Spleen (tissue), 11 donors: Measurements from ENCODE around the gene RNF166. TPM values are rescaled to one million over a fixed set of nuclear protein-coding genes. Genes with fewer than 3 reads are reported as not detected.

Experiments used
- DNase-seq: peaks from one replicate; pipeline ENCODE4 v3.0.0-alpha.2; 2020
- H3K27ac ChIP-seq, 8 donors: fragments of 200-600 bp; sonication (generic) in 7 of 8; 1 replicate in 4 of 8; 2 replicates in 4 of 8; pipeline versions ENCODE4 v1.5.0 to v1.8.0; 2016 to 2021; ENCODE audit warnings: inconsistent platforms in 4 of 8, mild to moderate bottlenecking in 4 of 8, moderate library complexity in 1 of 8
- H3K27me3 ChIP-seq, 7 donors: fragments of 200-600 bp; sonication (generic) in 6 of 7; replicated peaks in 1 of 7; 1 replicate in 4 of 7; 2 replicates in 3 of 7; pipeline versions ENCODE4 v1.5.0 to v1.8.0; 2016 to 2021; ENCODE audit warnings: inconsistent platforms in 3 of 7, mild to moderate bottlenecking in 1 of 7
- H3K36me3 ChIP-seq, 6 donors: fragments of 200-600 bp; sonication (generic) in 5 of 6; 1 replicate in 4 of 6; 2 replicates in 2 of 6; pipeline versions ENCODE4 v1.5.0 to v1.8.0; 2016 to 2021; ENCODE audit warnings: inconsistent platforms in 2 of 6
- H3K4me1 ChIP-seq, 6 donors: fragments of 200-600 bp; sonication (generic) in 5 of 6; 1 replicate in 3 of 6; 2 replicates in 3 of 6; pipeline versions ENCODE4 v1.5.0 to v1.8.0; 2016 to 2021; ENCODE audit warnings: inconsistent platforms in 3 of 6
- H3K4me3 ChIP-seq, 8 donors: fragments of 200-600 bp; sonication (generic) in 7 of 8; 1 replicate in 4 of 8; 2 replicates in 4 of 8; pipeline versions ENCODE4 v1.5.0 to v1.8.0; 2016 to 2021; ENCODE audit warnings: inconsistent platforms in 4 of 8, mild to moderate bottlenecking in 4 of 8, moderate library complexity in 2 of 8
- H3K9me3 ChIP-seq, 8 donors: fragments of 200-600 bp; sonication (generic) in 7 of 8; 1 replicate in 4 of 8; 2 replicates in 4 of 8; pipeline versions ENCODE4 v1.5.0 to v1.8.0; 2016 to 2021; ENCODE audit warnings: inconsistent platforms in 4 of 8
- POLR2A ChIP-seq, 3 donors: fragments of 450-650 bp; IDR thresholded peaks; one replicate each; pipeline ENCODE4 v1.5.1; 2017; ENCODE audit warnings: antibody characterized with exemption in 3 of 3, mild to moderate bottlenecking in 1 of 3
- POLR2AphosphoS5 ChIP-seq, 3 donors: sonication (generic); formaldehyde crosslinking; IDR thresholded peaks; one replicate each; pipeline ENCODE4 v1.5.1; 2017; ENCODE audit warnings: antibody characterized with exemption in 3 of 3
- WGBS, 5 donors: extraction: QIAGEN DNeasy Blood & Tissue Kit in 3 of 5; methylation state at CpG; one replicate each; pipeline versions ENCODE4 v1.1.5 to v1.1.7; 2013 to 2018; 5-methylcytosine and 5-hydroxymethylcytosine counted together
- intact Hi-C: fragments of 100-400 bp; cut with DNase I; formaldehyde crosslinking; loops from one replicate; pipeline ENCODE4 v1.15.0; 2023; ENCODE audit warnings: low total_unique reads
- polyA plus RNA-seq, 3 donors: library from polyadenylated mRNA; stranded (reverse); fragments of 200-250 nt; gene quantifications; one replicate each; pipeline ENCODE4 v1.2.1, GENCODE V29; 2013
- total RNA-seq, 7 donors: library from RNA; depleted of rRNA in 3 of 7; stranded (reverse); fragments of >200 nt in 3 of 7; fragmentation: NEBNext Ultra II Directional in 4 of 7; extraction: Animal tissue kit (Norgen Biotek cat#: 25700) in 4 of 7; gene quantifications; one replicate each; pipeline versions ENCODE4 v1.1.0 to v1.2.1, GENCODE V29; 2016 to 2021
- TF ChIP-seq, protein P1 (sequence below), 11 experiments: fragments of 200-600 bp in 7 of 11; fragments of 450-650 bp in 4 of 11; sonication (generic) in 4 of 11; IDR thresholded peaks in 8 of 11; conservative IDR thresholded peaks in 3 of 11; 1 replicate in 7 of 11; 2 replicates in 4 of 11; pipeline versions ENCODE4 v1.4.0 to v1.8.0; 2016 to 2021; ENCODE audit warnings: antibody characterized with exemption in 11 of 11, inconsistent platforms in 4 of 11, mild to moderate bottlenecking in 1 of 11
- donor health status: healthy with polysubstance abuse.
- donor health status: DM: no; HTN: no; CAD: no; lungs with moderate emphysema.
- donor health status: DM: no; HTN: no; CAD: no.
- donor health status: Bipolar disorder and iron deficiency.
- donor health status: healthy.
- donor health status: DM: no; HTN: no; CAD: no.
- donor health status: DM: yes; HTN: yes; CAD: no.

RNF166 gene
- total and polyA plus RNA-seq, 10 donors = 55.7 to 135 (median 98.8) TPM

DNA sequence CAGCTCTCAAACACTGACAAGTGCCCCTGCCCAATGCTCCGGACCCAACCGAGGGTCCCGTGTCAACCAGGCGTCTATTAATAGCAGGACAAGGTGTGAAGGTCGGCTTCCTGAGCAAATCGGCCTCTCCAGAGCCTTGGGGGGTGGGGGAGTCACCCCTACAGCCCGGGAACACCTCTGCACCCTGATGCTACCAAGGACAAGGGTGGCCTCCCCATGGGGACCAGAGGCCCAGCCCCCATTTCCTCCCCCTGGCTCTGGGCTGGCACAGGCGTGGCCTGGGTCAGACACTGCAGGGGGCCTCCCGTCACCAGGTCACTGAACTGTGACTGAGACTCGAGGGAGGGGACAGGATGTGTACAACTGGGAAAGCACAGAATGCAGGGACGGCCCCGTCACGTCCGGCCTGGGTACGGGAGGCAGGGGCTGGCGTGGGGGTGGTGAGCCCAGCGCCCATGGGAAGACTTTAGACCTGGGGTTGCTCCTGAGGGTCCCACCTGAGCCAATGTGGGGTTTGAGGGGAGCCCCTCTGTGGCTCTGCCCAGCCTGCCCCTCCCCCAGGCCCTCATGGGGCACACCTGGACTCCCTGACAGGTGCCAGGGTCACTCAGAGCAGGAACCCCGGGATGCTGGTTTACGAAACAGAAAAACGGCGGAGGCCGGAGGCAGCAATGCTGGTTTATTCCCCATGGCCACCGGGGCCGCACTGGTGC is 54.8 kb downstream of the RNF166 start:
- no peak for TF ChIP-seq POLR2A (IDR thresholded peaks at IDR 0.05)
- TF ChIP-seq, protein P1, sequence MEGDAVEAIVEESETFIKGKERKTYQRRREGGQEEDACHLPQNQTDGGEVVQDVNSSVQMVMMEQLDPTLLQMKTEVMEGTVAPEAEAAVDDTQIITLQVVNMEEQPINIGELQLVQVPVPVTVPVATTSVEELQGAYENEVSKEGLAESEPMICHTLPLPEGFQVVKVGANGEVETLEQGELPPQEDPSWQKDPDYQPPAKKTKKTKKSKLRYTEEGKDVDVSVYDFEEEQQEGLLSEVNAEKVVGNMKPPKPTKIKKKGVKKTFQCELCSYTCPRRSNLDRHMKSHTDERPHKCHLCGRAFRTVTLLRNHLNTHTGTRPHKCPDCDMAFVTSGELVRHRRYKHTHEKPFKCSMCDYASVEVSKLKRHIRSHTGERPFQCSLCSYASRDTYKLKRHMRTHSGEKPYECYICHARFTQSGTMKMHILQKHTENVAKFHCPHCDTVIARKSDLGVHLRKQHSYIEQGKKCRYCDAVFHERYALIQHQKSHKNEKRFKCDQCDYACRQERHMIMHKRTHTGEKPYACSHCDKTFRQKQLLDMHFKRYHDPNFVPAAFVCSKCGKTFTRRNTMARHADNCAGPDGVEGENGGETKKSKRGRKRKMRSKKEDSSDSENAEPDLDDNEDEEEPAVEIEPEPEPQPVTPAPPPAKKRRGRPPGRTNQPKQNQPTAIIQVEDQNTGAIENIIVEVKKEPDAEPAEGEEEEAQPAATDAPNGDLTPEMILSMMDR (IDR thresholded peaks at IDR 0.05 in 8 of 11, conservative IDR thresholded peaks at IDR 0.05 in 3 of 11) = peak in 2 of 11 experiments; percentile 1 to 22
- TF ChIP-seq POLR2AphosphoS5 (IDR thresholded peaks at IDR 0.05) = peak; percentile 91 to 95 (median 93)
- Histone ChIP-seq H3K9me3 (no peaks in the 10 kb centered on the region), H3K27ac (peak overlapping the region; percentile 85 to 99 (median 96)), H3K4me3 (peak overlapping the region; percentile 82 to 97 (median 89)), H3K27me3 (no peaks in the 10 kb centered on the region), H3K36me3 (peaks cover 0 to 76% (median 33%) of the 10 kb centered on the region in 6 donors), H3K4me1 (peaks cover 30 to 70% (median 57%) of the 10 kb centered on the region in 6 donors)
- intact Hi-C loops = loop anchor here (10.0 kb wide), 1 partner anchor 53 kb away; the partner anchor contains the start of genes CTU2 and RNF166
- DNase-seq = peak; percentile 98
- 16 to 26% (median 18%) methylated on average over 21 to 24 of the region's 24 CpGs for WGBS, 5 donors

DNA sequence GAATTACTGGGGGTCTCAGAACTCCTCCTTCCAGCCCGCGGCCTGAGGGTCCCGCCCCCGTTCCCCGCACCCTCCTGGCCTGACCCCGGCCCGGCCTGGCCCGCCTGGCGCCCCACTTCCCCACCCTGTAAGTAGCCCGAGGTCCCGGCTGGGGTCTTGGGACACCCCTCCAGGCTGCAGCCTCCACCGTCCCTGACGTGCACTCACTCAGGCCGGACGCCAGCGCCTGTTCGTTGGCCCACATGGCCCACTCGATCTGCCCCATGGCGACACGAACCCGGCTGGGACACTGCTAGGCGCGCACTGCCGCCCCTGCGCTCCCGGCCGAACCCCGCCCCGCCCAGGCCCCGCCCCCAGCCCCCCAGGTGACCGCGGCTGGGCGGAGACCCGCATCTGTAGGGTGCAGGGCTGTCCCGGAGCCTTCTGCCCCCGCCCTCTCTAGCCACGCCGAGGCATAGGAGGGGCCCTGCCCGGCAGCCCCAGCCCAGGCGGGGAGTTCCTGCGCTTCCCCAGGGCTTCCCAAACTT is 55.4 kb downstream of the RNF166 start, which contains the start of gene CYBA:
Gene CYBA (minus strand): TSS at position 305 of the 527 bp plus-strand sequence. CDS start 40 bp downstream, at position 265.
- DNase-seq = peak; percentile 98
- Histone ChIP-seq H3K4me1 (peaks cover 30 to 76% (median 61%) of the 10 kb centered on the region in 6 donors), H3K27me3 (no peaks in the 10 kb centered on the region), H3K36me3 (peaks cover 0 to 76% (median 35%) of the 10 kb centered on the region in 6 donors), H3K27ac (peak within 1 kb of the TSS; percentile 85 to 99 (median 96)), H3K9me3 (no peaks in the 10 kb centered on the region), H3K4me3 (peak within 1 kb of the TSS; percentile 82 to 97 (median 89))
- 0 to 1% (median 0%) methylated on average over 12 to 41 of the region's 41 CpGs for WGBS, 5 donors
- TF ChIP-seq, protein P1 (IDR thresholded peaks at IDR 0.05 in 8 of 11, conservative IDR thresholded peaks at IDR 0.05 in 3 of 11) = peak in 1 of 11 experiments; percentile 13
- TF ChIP-seq POLR2A (IDR thresholded peaks at IDR 0.05) (peak; percentile 29 to 55 (median 37)), POLR2AphosphoS5 (IDR thresholded peaks at IDR 0.05) (peak; percentile 74 to 92 (median 91))
- intact Hi-C loops = loop anchor here (10.0 kb wide), 1 partner anchor 54 kb away; the partner anchor contains the start of genes CTU2 and RNF166

DNA sequence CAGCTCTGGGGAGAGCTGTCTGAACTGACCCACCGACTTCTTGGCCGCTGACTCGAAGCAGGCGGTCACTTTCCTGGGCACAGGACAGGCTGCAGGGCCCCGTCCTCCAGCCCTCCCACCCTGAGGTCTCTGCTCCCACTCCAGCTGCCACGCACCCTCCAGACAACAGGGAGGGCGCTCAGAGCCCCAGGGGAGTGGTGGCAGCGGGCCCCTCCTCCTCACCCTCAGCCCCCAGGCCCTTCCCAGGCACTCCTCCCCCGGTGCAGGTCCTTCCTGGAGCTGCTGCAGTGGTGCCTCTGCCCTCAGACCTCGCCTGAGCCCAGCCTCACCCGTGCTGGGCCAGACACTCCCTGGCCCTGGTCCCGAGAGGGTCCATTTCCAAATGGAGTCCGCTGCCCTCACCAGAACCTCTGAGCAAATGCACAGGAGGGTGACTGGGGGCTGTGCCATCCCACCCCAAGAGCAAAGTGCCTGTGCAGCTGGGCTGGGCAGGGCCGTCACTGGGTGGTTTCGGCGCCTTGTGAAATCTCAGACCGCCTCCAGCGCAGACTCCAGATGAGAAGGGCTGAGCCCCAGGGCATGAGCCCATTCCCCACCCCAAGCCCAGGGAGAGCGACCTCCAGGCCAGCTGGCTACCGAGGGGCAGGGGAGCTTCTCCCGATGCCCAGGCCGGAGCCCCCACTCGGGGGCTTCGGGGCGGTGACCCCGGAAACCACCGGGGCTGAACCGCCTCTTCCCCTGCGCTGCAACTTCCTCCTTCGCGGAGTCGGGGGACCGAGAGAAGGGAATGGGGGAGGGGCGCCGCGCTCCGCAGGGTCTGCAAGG is 56.1 kb downstream of the RNF166 start:
- intact Hi-C loops = loop anchor here (10.0 kb wide), 1 partner anchor 55 kb away; the partner anchor contains the start of genes CTU2 and RNF166
- no peaks in the 10 kb centered on the region for H3K9me3 ChIP-seq
- 1 to 19% (median 7%) methylated on average over 23 to 37 of the region's 37 CpGs for WGBS, 5 donors
- H3K36me3 ChIP-seq = peaks cover 0 to 76% (median 35%) of the 10 kb centered on the region in 6 donors
- TF ChIP-seq, protein P1 (IDR thresholded peaks at IDR 0.05 in 8 of 11, conservative IDR thresholded peaks at IDR 0.05 in 3 of 11) = no peak
- TF ChIP-seq POLR2AphosphoS5 (IDR thresholded peaks at IDR 0.05) = peak in 1 of 3 donors; percentile 13
- H3K27me3 ChIP-seq = no peaks in the 10 kb centered on the region
- H3K27ac ChIP-seq = peak overlapping the region; percentile 85 to 99 (median 96)
- H3K4me1 ChIP-seq = peaks cover 30 to 83% (median 61%) of the 10 kb centered on the region in 6 donors
- peak; percentile 95 for DNase-seq
- H3K4me3 ChIP-seq = peak overlapping the region; percentile 82 to 97 (median 89)
